ENCODE measurements around the gene TGIF1.

GRCh38 chr18:3457261-3457724 lies 7.3 kb downstream of the TGIF1 start:
- no peak for TF ChIP-seq CTCF (IDR thresholded peaks at IDR 0.05)
- no peak for TF ChIP-seq EZH2 (IDR thresholded peaks at IDR 0.05; ENCODE audit: borderline replicate concordance, insufficient read depth, low read depth, low read length, poor library complexity, severe bottlenecking)
